ENCODE data around the gene SEMA4G.
"Not testable (repeated sequence)": the region's sequence is repeated elsewhere in the genome, so short reads cannot be mapped to it uniquely, and the experiment has no call there.

The SEMA4G gene

DNA sequence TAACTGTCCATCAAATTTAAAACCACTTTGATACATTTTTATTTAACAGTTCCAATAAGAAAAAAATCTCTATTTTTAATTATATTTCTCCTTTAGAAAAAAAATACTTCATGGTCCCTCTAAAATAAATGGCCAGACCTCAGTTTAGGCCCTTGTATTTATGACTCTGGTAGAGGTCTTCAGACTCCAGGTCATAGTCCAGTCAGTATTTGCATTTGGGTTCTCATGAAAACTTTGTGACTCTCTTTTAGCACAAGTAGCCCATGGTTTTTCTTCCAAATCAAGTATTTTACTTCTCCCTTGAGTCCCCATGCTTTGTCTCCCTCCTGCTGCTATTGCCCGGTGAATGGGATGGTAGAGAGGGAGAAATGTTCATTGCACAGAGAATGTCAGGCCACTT lies 5.5 kb upstream of the SEMA4G start:
- no peaks in the 10 kb centered on the region for H3K9me3 Mint-ChIP-seq
- H3K27me3 Mint-ChIP-seq: no peaks in the 10 kb centered on the region
- no peak overlapping the region for H3K4me3 Mint-ChIP-seq
- H3K36me3 Mint-ChIP-seq (ENCODE audit: low read depth): peaks cover 67% of the 10 kb centered on the region
- DNase-seq: no peak
- no peak overlapping the region for H3K27ac Mint-ChIP-seq
- peaks cover 7% of the 10 kb centered on the region for H3K4me1 Mint-ChIP-seq (ENCODE audit: low read depth)

DNA sequence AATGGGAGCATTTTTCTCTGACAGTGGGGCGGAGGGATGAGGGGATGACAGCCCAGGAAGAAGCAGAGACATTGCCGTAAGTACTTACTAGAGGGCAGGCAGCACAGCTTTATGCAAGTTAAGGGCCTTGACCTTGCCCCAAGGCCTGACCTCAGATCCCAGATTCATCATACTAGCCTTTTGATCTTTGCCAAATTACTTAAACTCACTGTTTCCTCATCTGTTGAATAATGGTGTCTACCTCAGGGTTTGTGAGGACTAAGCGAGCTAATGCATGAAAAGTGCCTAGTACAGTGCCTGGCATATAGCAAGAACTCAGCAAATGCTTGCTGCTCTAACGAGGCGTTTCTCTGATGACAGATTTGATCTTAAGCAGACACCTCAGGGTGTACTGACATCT lies 3.5 kb upstream of the SEMA4G start:
- no peak for DNase-seq
- no peaks in the 10 kb centered on the region for H3K27me3 Mint-ChIP-seq
- no peak overlapping the region for H3K27ac Mint-ChIP-seq
- H3K9me3 Mint-ChIP-seq: no peaks in the 10 kb centered on the region
- H3K4me3 Mint-ChIP-seq: no peak overlapping the region
- H3K4me1 Mint-ChIP-seq (ENCODE audit: low read depth): peaks cover 14% of the 10 kb centered on the region
- peaks cover 48% of the 10 kb centered on the region for H3K36me3 Mint-ChIP-seq (ENCODE audit: low read depth)

DNA sequence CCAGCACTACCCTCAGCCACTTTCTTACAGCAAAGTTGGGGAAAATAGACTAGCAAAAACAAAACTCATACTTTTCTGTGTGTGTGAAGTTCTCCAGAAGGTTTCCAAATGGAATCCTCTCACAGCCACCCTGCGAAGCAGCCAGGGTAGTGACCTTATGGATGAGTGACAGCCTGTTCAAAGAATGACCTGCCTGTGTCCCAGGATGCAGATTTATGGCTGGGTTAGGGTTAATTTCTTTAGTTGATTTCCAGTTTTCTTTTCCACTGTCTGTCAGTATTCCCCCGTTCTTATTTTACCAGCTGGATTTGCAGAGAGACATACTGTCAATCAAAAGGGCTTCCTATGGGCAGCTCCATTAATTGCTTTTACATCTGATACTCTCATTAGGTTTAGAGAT lies 2.4 kb upstream of the SEMA4G start:
- H3K36me3 Mint-ChIP-seq (ENCODE audit: low read depth): peaks cover 39% of the 10 kb centered on the region
- no peak overlapping the region for H3K27ac Mint-ChIP-seq
- no peaks in the 10 kb centered on the region for H3K9me3 Mint-ChIP-seq
- H3K27me3 Mint-ChIP-seq: no peaks in the 10 kb centered on the region
- no peak for DNase-seq
- peaks cover 15% of the 10 kb centered on the region for H3K4me1 Mint-ChIP-seq (ENCODE audit: low read depth)
- H3K4me3 Mint-ChIP-seq: no peak overlapping the region

DNA sequence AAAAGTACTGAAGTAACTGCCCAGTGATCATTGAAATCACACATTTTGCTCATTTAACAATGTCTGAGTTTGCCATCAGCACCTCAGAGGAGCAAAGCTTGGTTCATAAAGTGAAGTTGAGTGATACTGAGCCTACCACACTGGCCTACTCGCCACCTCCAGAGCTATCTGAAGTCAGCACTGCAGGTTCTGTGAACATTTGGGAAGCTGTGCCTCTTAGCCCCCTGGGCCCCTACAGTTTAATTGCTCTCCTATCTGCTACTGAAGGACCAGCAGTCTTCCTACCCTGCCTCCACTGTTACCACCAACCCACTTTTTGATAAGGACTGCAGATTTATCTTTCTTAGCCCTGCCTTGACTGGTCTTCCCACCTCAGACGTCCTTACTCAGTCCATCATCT lies 2.0 kb upstream of the SEMA4G start:
- H3K4me3 Mint-ChIP-seq: no peak overlapping the region
- H3K36me3 Mint-ChIP-seq (ENCODE audit: low read depth): peaks cover 34% of the 10 kb centered on the region
- no peak for DNase-seq
- H3K9me3 Mint-ChIP-seq: no peaks in the 10 kb centered on the region
- H3K4me1 Mint-ChIP-seq (ENCODE audit: low read depth): peaks cover 18% of the 10 kb centered on the region
- H3K27me3 Mint-ChIP-seq: no peaks in the 10 kb centered on the region
- H3K27ac Mint-ChIP-seq: no peak overlapping the region

DNA sequence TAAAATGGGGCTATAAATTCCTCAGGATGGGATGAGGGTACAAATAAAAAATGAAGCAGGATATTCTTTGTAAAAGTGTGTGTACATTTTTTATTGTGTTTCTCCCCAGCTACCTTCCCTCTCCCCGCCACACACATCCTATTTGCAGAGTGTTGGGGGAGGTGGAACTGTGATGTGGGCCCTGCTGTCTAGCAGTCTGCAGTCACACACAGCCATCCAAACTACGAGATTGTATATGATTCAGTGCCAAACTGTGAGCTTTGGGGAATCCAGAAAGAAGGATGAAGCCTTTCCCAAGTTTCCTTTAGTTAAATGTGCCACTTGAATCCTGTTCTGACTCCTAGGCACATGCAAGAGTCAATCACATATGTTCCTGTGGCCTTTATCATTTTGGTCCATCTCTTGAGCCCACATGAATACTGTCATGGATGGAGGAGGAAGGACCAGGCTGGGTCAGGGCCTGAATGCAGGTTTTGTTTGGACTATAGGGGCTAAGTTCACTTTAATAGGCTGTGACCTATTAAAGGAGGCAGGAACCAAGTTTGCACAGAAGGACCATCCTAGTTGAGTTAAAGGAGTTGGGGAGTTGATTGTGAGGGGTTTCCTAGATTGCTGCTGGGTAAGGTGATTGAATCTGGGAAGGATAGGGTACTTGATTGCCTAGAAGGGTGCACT lies 1.1 kb upstream of the SEMA4G start:
- no peak for DNase-seq
- peak overlapping the region; percentile 47 for H3K27ac Mint-ChIP-seq
- H3K4me3 Mint-ChIP-seq: peak overlapping the region; percentile 59
- peaks cover 21% of the 10 kb centered on the region for H3K4me1 Mint-ChIP-seq (ENCODE audit: low read depth)
- H3K27me3 Mint-ChIP-seq: no peaks in the 10 kb centered on the region
- no peaks in the 10 kb centered on the region for H3K9me3 Mint-ChIP-seq
- H3K36me3 Mint-ChIP-seq (ENCODE audit: low read depth): peaks cover 25% of the 10 kb centered on the region

DNA sequence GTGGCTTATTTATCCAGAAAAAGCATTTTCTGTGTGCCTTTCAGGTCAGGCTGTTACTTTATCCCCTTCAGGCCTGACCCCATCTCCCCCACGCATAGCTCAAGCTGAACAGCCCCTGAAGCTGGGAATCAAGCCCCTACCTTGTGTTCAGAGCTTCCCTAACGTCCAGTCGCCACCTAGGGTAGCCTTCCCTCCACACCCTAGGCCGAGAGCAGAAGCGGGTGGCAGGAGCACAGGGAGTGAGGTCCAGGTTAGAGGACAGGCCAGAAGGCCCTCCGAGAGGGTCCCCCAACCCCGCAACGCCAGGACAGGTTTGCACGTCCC lies 479 bp upstream of the SEMA4G start:
- H3K9me3 Mint-ChIP-seq: no peaks in the 10 kb centered on the region
- no peak overlapping the region for H3K27ac Mint-ChIP-seq
- peaks cover 21% of the 10 kb centered on the region for H3K4me1 Mint-ChIP-seq (ENCODE audit: low read depth)
- H3K36me3 Mint-ChIP-seq (ENCODE audit: low read depth): peaks cover 21% of the 10 kb centered on the region
- no peak for DNase-seq
- H3K27me3 Mint-ChIP-seq: no peaks in the 10 kb centered on the region
- H3K4me3 Mint-ChIP-seq: peak overlapping the region; percentile 59

DNA sequence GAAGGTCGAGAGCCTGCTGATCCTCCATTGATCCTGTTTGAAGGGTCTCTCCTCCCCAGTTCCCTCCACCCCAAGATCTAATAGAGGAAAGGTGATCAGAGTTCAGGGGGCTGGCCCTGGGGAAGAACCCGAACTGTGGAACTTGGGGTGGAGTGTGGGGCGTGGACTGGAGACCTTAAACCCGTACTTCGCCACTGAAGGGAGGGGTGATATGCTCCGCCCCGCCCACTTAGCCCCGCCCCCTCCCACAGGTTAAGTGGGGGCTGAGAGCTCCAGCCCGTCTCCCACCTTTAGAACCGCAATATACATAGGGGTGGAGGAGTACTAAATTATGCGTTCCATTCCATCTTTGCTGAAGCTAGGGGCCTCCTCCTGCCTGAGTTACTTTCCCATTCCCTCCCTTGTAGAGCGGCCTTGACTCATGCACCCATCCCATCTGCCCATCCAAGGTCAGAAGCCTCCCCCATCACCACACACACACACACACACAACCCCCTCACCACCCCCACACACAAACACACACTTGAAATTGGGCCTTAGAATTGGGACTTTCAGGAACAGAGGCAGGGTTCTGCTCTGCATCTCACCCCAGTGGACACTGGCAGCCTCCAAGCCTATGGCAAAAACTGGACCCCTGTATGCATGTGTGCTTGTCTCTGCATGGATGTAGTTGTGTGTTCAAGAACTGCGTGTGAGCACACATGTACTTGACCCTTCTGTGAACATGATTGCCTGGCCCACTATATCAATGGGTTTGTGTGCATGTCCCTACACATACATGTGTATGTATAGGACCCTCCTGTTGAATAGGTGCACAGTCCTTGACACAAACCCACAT lies 991 bp downstream of the SEMA4G start:
- peaks cover 9% of the 10 kb centered on the region for H3K36me3 Mint-ChIP-seq (ENCODE audit: low read depth)
- no peak for DNase-seq
- no peaks in the 10 kb centered on the region for H3K9me3 Mint-ChIP-seq
- no peak overlapping the region for H3K27ac Mint-ChIP-seq
- H3K4me1 Mint-ChIP-seq (ENCODE audit: low read depth): peaks cover 21% of the 10 kb centered on the region
- H3K27me3 Mint-ChIP-seq: no peaks in the 10 kb centered on the region
- H3K4me3 Mint-ChIP-seq: peak overlapping the region; percentile 46

DNA sequence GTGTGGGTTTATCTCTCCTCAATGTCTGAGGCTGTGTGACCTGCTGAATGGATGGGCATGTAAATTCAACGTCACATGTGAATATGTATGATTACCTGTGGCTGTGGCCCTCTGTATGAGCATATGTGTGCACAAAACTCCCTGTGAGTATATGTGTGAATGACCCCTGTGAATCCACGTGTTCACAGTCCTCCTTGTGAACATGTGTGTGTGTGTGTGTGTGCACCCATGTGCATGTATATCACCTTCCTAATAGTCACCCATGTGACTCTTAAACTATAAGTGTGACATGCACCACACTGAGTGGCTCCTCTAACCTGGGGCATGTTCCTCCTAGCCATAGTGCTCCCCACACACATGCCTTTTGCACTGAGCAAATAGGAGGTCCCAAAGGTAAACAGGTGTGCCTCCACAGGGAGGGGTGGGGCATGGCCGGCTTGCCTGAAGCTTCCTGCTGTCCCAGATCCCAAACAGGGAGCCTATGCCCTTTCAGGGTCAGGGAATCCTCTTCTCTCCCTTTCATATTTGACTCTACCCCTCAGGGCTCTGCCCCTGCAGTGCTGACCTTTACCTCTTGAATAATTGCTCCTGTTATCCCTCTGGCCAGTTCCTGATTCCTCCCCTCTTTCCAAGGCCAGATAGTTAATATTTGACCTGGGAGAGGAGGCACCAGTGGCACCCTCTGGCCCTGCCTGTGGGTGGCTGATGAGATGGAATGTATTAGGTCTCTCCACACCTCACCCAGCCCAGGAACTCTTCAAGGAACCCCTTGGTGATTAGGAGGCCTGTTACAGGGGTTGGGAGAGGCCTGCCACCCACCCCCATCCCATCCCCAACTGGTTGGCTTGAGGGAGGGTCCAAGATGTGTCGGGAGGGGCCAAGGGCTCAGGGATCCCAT lies 1.9 kb downstream of the SEMA4G start:
- Mint-ChIP-seq H3K4me1 (ENCODE audit: low read depth) (peaks cover 21% of the 10 kb centered on the region), H3K4me3 (no peak overlapping the region), H3K27ac (no peak overlapping the region), H3K9me3 (no peaks in the 10 kb centered on the region), H3K27me3 (no peaks in the 10 kb centered on the region), H3K36me3 (ENCODE audit: low read depth) (peaks cover 1% of the 10 kb centered on the region)
- DNase-seq: no peak

DNA sequence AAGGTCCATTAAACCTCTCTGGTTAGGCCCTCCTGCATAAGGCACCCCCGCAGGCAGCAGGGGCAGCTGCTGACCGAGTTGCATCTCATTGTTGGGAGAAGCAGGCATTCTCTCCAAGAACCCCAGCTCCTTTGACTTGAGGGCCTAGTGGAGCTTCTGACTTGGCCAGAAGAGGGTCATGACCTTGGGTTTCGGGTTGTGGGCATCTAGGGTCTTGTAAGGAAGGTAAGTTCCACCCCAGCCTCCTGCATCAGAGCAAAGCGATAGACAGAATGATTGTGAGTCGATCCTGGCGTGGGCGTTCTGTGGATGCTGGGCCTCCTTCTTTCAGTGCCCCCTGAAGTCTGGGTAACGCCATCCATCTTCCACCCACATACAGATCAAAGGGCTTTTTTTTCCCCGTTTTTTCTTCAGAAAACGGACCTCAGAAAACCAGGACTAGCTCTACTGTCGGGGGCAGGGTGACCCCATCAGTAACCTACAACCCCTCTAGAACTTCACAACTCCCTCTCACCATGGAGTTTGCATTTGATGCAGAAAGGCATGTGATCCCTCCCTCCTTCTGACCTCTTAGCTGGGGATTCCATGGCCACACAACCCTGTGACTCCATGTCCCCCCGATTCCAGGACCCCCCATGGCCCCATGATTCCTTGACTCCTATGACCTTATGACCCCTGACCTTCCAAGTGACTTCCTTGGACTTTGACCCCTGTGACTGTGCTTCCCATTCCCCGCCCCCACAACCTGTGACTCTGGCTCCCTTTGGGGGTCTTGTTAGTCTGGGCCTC lies 3.0 kb downstream of the SEMA4G start:
- H3K27me3 Mint-ChIP-seq: no peaks in the 10 kb centered on the region
- H3K4me3 Mint-ChIP-seq: no peak overlapping the region
- no peaks in the 10 kb centered on the region for H3K9me3 Mint-ChIP-seq
- H3K4me1 Mint-ChIP-seq (ENCODE audit: low read depth): peaks cover 21% of the 10 kb centered on the region
- H3K36me3 Mint-ChIP-seq (ENCODE audit: low read depth): no peaks in the 10 kb centered on the region
- no peak overlapping the region for H3K27ac Mint-ChIP-seq
- DNase-seq: no peak

- no peak for DNase-seq
- H3K27me3 Mint-ChIP-seq: no peaks in the 10 kb centered on the region
- peaks cover 21% of the 10 kb centered on the region for H3K4me1 Mint-ChIP-seq (ENCODE audit: low read depth)
- H3K4me3 Mint-ChIP-seq: no peak overlapping the region
- no peaks in the 10 kb centered on the region for H3K36me3 Mint-ChIP-seq (ENCODE audit: low read depth)
- H3K27ac Mint-ChIP-seq: no peak overlapping the region
- H3K9me3 Mint-ChIP-seq: no peaks in the 10 kb centered on the region
Observed at GRCh38 chr10:100972904-100973535, 3.7 kb downstream of the SEMA4G start.

- not testable (repeated sequence) for H3K4me1 Mint-ChIP-seq (ENCODE audit: low read depth); DNase-seq; H3K9me3 Mint-ChIP-seq; H3K4me3 Mint-ChIP-seq; H3K27ac Mint-ChIP-seq; H3K36me3 Mint-ChIP-seq (ENCODE audit: low read depth); H3K27me3 Mint-ChIP-seq
Observed at GRCh38 chr10:100975397-100975796, 6.1 kb downstream of the SEMA4G start.

DNA sequence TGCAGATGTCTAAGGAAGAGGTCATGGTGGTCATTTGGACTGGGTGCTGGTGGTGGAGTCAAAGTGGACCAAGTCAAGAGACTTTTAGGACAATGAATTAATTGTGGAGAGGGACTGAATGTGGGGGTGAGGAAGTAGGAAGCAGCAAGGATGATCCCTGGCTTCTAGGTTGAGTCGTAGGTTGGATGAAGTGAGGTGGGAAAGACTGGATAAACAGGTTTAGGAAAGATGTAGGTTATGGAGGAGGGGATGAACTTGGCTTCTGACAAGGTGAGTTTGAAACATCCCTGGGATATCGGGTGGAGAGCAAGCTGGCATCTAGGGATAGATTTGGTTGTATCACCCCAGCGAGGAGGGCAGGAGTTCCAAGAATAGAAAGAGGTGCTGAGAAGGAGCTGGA lies 7.6 kb downstream of the SEMA4G start:
- no peaks in the 10 kb centered on the region for H3K9me3 Mint-ChIP-seq
- DNase-seq: no peak
- no peaks in the 10 kb centered on the region for H3K27me3 Mint-ChIP-seq
- peak overlapping the region; percentile 0 for H3K27ac Mint-ChIP-seq
- no peak overlapping the region for H3K4me3 Mint-ChIP-seq
- peaks cover 21% of the 10 kb centered on the region for H3K36me3 Mint-ChIP-seq (ENCODE audit: low read depth)
- peaks cover 6% of the 10 kb centered on the region for H3K4me1 Mint-ChIP-seq (ENCODE audit: low read depth)

- Mint-ChIP-seq H3K9me3 (no peaks in the 10 kb centered on the region), H3K27ac (peak overlapping the region; percentile 1)
Observed at GRCh38 chr10:100977436-100977835, 8.1 kb downstream of the SEMA4G start.

More at GRCh38 chr10:100977436-100977835, 8.1 kb downstream of the SEMA4G start:
- Mint-ChIP-seq H3K4me3 (no peak overlapping the region), H3K27me3 (no peaks in the 10 kb centered on the region), H3K4me1 (ENCODE audit: low read depth) (peaks cover 2% of the 10 kb centered on the region), H3K36me3 (ENCODE audit: low read depth) (peaks cover 26% of the 10 kb centered on the region)
- no peak for DNase-seq

Measured in activated T-cell treated with anti-CD3 and anti-CD28 coated beads, Interleukin-2, amount 50 U/mL, for 24 hours (primary cell).